Stimulated activated naive CD4-positive, alpha-beta T cell treated with Interleukin-2 at 50 U/mL for 16 hours (primary cell): ENCODE data around the gene TEX22.

Experiments
- DNase-seq: peaks from one replicate; lab custom pipeline; 2025; lab: John Stamatoyannopoulos, UW

TEX22 gene

GRCh38 chr14:105384605-105385321 lies 13.6 kb upstream of the TEX22 start:
- DNase-seq, result no peak

GRCh38 chr14:105385322-105385637 lies 13.1 kb upstream of the TEX22 start:
- DNase-seq, result no peak

- no peak for DNase-seq
Observed at GRCh38 chr14:105385698-105386365, 12.5 kb upstream of the TEX22 start.

GRCh38 chr14:105386581-105387529 lies 11.5 kb upstream of the TEX22 start:
- no peak for DNase-seq

GRCh38 chr14:105387530-105387922 lies 10.8 kb upstream of the TEX22 start:
- no peak for DNase-seq

DNA sequence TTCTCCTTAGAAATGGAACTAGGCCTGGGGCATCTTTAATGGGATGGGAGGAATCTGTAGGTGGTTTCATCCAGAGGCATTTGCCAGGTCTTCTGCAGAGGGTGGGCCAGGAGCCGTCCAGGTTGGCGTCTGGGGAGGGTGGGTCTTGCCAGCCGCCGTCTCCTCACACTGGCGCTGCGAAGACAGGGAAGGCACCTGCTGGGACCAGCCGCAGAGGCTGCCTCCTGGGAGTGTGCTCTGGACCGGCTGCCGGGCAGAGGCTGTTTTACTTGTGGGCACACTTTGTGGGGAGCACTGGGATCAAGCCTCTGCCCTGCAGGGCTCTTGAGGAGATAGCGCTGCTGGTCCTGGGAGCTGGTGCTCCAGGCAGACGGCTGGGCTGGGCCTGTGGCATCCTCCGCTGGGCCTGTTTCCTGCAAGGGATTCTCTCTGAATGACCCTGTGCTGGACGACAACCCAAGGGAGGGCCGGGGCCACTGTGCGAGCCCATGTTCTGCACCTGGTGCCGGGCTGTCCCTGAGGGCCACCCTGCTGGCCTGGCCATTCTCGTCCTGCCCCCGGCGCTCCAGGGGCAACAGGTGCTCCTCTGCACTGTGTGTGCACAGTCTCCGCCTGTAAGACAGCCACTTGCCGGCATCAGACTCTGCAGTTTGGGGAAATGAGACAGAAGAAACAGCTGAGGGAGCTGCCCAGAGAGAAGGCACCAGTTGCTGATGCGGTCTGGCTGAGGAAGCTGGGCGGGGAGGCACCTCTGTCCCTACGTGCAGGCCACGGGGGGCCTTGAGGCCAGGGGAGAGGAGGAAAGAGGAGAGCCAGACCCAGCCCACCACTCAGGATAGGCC lies 10.0 kb upstream of the TEX22 start:
- DNase-seq, result no peak

DNA sequence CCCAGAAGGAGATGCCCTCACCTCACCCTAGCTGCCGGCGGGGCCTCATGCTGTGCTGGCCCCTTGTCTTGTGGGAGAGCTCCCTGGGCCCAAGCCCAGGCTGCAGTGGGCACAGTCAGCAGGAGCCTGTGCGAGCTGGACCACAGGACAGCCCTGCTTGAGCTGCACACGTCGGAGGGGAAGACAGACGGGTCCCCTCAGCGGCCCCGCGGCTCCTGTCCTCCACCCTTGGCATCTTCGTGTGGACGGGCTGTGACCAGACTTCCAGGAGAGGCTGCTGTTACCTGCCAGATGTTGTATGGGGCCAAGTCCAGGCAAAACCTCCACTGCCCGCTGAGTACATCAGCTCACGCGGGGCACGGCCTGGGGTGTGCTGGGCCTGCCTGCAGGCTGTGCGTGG lies 9.4 kb upstream of the TEX22 start:
- DNase-seq, result no peak

DNA sequence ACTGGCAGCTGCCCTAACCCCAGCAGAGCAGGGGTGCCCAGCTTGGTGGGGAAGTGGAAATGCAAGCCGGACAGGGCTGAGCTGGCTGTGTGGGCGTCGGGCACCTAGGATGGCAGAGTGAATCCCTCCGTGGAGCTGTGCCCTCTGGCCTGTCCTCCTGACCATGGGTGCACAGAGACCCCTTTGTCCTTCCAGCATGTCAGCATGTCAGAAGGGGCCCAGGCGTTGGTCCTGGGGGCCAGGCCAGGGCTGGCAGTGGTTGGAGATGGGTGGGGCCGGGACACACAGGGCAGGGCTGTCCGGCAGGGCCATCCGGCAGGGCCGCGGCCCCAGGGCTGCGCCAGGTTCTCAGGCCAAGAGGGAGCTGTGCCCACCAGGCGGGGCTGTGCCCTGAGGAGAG lies 8.8 kb upstream of the TEX22 start:
- no peak for DNase-seq

DNA sequence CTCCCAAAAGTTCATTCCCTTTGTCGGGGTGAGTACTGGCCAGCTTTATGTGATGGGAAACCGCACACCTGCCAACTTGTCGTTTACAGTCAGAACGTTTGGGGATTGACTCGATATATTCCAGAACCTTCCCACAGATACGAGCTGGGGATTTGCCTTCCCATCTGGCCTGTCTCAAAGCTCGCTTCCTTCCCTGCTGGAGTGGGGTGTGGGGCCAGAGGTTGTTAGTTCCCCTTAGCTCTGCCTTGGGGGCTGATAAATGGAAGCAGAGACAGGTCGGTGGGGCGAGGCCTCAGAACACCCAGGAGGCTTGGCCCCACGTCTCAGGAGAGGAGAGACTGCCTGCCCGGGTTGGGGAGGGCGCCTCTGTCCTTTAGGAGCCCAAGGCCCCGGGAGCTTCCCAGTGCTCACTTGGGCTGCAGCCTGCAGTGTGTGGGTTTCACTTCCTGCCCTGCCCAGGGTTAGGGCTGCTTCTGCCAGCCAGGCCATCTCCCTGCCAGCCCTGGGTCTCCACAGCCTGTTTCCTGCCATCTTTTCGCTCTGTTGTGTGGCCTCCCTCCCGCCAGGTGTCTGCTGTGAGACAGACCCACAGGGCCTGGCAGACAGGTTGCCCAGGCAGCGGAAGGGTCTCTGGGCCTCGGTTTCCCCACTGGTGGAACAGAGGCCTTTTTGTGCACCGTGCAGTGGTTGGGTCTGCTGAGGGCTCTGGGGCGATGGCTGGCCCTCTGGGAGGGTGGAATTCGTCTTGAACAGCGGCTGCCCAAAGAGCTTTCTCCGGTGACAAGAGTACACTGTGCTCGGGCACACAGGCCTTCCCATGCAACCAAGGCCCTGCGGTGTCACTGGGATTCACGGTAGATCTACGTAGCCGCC lies 8.1 kb upstream of the TEX22 start:
- DNase-seq, result no peak

GRCh38 chr14:105390849-105391500 lies 7.4 kb upstream of the TEX22 start:
- DNase-seq, result no peak

DNA sequence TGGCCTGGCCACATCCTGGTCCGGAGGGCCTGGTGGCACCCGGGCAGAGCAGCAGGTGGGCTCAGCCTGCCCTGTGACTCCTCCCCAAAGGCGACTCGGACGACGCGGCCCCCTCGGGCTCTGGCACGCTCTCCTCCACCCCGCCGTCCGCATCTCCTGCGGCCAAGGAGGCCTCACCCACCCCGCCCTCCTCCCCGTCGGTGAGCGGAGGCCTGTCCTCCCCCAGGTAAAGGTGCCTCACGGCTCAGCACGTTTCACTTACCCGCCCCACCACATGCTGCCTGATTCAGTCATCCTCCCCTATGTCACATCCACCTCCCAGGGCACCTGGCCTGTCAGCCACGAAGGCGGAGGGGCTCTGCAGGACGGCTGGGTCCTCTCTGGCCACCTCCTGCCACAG lies 6.8 kb upstream of the TEX22 start:
- DNase-seq, result no peak

DNA sequence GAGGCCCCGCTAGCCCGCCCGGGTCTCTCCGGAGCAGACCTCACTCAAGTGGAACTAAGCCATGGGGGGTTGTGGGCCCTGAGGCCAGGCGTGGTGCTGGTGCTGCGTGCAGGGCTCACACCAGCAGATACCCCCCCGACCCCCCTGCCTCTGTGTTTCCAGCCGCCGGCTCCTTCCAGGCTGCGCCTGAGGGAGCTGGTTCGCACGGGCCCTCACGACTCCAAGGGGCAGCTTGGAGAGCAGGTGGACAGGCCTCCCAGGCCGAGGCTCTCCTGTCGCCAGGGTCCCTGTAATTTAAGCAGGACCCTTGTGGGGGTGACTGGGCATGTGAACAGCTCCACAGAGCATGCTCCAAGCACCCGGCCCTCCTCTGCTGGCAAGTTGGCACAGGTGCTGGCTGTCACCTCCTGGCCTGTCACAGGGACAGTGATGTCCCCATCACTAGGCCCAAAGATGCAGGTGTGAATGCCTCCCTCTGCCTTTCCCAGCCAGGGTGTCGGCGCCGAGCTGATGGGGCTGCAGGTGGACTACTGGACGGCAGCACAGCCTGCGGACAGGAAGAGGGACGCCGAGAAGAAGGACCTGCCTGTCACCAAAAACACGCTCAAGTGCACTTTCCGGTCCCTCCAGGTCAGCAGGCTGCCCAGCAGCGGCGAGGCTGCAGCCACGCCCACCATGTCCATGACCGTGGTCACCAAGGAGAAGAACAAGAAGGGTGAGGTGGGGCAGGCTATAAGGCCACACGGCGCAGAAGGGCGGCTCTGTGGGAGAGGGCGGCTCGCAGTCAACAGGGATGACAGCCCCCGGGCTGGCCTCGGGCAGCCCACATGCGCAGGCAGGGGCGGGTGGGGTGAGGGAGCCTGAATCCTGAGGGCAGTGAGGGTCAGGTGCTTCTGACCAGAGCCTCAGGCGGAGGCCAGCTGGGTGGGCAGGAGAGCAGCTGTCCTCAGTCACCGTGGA lies 5.9 kb upstream of the TEX22 start:
- DNase-seq, result no peak

DNA sequence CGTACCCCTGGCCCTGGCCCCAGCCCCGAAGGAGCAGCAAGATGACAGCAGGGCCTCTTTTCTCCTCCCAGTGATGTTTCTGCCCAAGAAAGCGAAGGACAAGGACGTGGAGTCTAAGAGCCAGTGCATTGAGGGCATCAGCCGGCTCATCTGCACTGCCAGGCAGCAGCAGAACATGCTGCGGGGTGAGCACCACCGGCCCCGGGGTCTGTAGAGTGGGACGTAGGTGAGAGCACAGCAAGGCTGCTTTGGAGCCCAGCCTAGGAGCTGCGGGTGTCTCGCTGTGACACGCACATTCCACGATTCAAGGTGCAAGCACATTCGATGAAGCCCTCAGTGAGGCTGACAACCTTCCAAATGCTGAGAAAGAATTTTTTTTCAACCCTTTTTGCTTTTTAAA lies 5.2 kb upstream of the TEX22 start:
- DNase-seq, result no peak

DNA sequence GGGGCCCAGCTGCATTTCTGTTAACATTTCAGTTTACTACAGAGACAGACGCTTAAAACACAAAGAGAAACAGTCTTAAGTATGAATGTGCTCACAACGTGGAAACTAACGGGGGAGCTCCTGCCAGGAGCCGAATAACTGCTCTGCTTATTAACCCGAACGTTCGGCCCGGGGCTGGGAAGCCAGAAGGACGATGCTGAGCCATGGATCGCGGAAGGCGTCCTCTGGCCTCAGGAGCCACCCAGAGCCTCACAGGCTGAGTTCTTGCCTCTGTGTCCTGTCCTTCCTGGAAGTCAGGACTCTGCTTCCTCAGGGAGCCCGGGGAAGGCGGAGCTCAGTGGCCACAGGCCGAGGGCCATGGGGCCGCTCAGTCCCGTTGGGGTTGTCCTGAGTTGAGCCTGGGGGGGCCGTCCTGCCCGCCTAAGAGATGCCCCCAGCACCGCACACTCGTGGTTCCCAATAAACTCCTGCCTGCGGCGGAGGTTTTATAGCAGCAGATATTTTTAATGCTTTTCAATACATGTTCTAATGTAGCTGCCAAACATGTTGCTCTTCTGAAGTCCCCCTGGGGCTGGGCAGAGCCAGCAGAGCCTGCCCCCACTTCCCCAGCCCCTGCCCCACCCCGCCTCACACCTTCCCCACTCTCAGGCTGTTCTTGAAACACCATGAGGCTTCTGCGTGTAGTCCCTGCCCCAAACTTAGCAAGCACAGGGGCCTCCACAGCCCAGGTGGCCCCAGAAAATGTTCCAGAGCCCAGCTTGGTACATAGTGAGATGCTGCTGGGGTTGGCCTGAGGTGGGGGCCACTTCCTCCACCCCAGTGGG lies 3.4 kb upstream of the TEX22 start:
- no peak for DNase-seq

DNA sequence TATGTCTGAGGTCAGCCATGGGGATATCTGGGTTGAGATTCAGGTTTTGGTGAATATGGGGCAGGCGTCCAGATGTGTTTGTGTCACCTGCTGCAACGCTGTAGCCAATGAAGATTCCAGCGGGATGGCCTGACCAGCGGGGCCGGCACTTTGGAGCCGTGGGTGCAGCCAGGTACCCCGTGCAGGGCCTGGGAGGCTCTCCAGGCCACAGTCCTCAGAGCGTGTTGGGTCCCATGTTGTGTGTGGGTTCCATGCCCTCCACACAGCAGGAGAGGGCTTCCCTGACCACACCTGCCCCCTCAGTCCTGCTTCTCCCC lies 2.8 kb upstream of the TEX22 start:
- DNase-seq, result no peak

DNA sequence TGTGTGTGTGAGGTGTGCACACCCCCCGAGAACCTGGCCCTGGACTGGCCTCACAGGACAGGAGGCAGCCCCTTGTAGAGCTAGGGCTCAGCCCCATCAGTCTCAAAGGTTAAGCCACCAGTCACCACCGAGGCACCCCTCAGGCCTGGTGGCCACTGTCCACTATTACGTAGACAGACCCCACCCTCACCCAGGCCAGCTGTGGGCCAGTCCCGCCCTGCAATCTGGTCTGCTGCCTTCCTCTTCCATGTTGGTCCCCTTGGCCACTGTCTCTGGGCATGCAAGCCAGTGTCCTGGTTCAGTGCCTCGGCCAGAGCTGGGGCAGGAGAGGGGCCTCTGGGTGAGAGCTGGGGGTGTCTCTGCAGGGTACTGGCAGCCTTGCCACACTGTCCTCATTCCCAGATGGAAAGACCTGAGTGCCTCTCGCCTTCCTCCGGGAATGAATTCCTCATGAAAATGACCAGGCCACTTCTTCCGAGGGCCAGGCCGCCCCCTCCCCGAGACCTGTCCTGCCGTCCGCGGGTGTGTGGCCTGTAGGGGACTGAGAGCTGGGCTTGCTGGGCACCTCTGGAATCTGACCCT lies 897 bp upstream of the TEX22 start:
- no peak for DNase-seq

DNA sequence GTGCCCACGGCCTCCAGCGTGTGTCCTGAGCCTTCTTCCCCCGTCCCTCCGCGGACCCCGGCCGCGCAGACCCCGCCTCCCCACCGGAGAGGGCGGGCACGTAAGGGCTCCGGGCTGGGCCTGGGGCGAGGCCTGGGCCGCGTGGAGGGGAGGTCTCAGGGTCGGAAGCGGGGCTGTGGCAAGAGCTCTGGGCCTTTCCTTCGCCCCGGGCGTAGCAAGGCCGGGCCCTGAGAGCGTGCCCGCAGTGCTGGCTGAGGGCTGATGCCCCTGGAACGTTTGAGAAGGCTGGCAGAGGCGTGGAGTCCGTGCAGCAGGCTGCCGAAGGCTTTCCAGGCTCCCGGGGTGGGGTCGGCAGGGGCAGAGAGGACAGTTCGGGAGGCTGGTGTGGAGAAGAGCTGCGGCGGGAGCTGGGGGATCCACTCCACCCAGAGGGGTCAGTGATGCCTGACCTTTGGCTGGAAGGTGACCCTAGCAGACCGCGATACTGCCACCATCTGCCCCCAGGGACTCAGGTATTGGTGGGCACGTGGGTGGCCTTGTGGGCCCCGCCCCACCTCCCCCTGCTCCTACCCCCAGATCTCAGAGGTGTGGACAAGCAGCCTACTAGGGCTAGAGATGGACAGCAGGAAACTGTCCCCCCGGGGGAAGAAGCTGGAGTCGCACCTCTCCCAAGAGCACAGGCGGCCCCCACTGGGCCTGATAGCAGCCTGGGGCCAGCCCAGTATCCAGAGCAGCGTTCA lies 558 bp downstream of the TEX22 start:
- DNase-seq, result peak; percentile 66

DNA sequence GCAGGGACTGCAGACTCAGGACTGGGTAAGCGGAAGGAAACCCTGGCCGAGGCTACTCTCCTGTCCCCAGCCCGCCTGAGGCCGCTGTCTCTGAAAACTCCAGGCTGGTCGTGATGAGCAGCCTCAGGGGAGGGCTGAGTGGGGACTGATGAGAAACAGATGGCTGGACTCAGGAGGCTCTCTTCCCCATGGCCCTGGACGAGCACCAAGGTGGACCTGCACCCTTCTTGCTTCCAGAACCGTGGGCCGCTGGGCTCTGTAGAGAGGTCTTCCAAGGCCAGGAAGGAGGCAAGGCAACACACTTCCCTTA lies 1.1 kb downstream of the TEX22 start:
- DNase-seq, result no peak
